GM10266 (cell line): ENCODE measurements around the gene C2CD5.

Experiments
- DNase-seq: peaks from one replicate; pipeline ENCODE4 v3.0.0; 2012; ENCODE audit errors: extremely low spot score
- TF ChIP-seq, protein P1 (sequence below): IDR thresholded peaks from 2 replicates; pipeline ENCODE4 v1.5.1; 2012; ENCODE audit warnings: mild to moderate bottlenecking, low read depth; ENCODE audit not compliant: control insufficient read depth, insufficient read depth; ENCODE audit errors: missing control alignments

The C2CD5 gene

DNA sequence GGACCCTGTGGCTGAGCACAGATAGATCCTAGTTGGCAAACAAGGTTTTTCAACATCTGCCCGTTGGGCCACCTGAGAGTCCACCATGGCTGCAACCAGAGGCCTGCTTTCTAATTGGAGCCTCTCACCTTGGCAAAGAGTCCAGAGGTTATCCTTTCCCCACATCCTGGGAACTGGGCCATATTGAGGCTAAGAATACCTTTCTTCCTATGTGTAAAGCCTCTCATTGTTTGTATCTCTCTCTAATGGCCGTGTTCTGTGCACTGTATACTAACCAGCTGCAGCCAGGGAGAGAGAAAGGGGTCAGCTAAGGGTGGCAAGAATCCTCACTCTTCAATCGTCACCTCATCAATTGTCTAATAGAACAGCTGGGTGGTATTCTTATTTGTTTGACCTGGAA, 130.8 kb downstream of the C2CD5 start:
- TF ChIP-seq, protein P1, sequence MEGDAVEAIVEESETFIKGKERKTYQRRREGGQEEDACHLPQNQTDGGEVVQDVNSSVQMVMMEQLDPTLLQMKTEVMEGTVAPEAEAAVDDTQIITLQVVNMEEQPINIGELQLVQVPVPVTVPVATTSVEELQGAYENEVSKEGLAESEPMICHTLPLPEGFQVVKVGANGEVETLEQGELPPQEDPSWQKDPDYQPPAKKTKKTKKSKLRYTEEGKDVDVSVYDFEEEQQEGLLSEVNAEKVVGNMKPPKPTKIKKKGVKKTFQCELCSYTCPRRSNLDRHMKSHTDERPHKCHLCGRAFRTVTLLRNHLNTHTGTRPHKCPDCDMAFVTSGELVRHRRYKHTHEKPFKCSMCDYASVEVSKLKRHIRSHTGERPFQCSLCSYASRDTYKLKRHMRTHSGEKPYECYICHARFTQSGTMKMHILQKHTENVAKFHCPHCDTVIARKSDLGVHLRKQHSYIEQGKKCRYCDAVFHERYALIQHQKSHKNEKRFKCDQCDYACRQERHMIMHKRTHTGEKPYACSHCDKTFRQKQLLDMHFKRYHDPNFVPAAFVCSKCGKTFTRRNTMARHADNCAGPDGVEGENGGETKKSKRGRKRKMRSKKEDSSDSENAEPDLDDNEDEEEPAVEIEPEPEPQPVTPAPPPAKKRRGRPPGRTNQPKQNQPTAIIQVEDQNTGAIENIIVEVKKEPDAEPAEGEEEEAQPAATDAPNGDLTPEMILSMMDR: no peak
- no peak for DNase-seq

DNA sequence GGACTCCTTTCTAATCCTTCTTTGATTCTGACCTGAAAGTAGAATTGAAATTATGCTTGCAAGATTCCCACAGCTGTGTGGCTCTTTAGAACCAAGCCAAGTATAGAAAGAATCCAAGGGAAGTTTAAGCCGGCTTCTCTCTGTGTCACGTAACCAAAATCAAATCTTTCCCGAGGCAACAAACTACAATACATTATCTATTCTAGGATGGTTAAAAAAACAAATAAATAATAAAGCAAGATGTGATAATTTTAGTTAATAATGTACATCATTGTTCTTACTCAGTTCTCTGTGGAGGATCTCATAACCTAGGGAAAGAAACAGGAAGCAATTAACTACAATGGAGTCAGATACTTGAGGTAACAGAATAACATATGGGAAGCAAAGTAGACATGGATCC, 131.8 kb downstream of the C2CD5 start:
- TF ChIP-seq, protein P1: no peak
- DNase-seq: no peak

DNA sequence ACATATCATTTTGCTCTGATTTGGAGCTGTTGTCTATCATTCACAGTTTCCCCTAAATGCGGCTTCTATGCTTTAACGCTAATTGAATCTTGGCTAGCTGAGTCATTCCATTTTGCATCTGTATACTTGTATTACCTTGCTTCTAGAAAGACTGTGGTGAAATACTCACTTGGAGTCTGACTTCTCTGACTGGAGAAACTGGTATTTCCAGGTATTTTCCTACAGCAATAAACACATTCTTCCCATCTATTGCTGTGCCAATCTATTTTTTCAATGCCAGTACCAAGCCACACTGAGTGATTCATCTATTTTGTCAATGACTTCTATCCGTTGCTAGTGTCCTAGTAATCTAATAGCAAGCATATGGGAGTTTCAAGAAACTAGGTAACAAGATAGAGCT, 133.9 kb downstream of the C2CD5 start:
- TF ChIP-seq, protein P1: no peak
- DNase-seq: no peak

DNA sequence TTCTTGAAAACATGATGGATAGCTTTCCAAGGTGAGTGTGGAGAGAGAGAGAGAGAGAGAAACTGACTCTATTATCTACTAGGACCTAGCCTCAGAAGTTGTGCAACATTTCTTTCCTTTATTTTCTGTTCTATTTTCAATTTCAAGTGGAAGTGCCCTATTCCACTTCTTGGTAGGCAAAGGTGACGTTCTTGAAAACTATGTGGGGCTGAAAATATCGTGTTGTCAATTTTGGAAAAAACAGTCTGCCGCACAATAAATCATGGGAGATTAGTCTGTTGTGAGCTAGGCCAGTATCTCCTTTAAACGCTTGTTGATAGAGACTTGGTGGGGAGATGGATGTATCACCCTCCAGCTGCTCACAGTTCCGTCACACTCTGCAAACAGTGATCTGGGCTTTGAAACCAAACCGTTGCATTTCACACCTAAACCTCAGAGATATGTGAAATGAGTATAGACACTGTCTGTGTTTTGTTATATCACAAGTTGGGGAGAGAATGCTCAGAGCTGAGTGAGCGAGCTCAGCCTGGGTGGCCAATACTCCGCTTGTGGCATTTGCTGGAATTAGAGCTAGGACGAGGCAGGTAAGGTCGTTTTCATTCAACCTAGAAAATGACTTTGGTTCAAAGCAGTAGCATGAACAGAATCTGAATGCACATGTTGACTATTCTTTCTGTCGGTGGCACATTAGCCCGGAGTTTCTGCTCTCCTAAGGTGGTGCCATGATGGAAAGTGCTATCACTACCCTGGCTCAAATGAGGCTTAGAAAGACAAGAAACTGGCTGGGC, 134.8 kb downstream of the C2CD5 start:
- DNase-seq: peak; percentile 66
- TF ChIP-seq, protein P1: no peak

DNA sequence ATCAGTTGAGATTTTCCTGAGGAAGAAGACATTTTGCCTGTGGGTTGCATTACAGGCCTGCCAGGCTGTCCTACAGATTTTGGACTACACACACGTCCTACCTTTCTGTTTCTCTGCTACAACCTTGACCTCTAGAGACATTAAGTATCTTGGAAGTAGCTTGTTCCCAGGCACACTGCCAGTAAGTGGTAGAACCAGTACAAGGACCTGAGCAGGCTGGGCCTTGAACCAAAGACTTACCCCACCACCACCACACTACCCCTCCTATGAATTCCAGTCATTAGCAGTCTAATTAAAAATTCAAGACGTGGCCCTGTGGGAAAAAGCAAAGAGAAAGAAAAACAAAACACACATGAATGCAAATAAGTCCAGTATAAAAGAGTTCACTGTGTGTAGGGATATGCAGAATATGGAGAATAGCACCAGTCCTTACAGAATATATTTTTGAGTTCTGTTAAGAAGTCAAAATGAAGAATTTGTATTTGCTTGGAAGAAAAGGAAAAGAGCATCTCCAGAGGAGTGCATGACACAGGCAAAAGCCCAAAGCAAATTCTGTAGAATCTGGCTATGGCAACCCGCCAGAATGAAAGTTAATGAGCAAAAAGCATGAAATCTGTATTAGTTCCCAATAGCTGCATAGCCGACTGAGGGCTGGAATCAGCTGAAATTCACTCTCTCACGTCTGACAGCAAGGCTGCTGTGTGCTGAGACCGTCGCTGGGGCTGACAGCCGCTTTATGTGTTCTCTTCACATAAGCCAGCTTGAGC, 135.5 kb downstream of the C2CD5 start:
- no peak for DNase-seq
- TF ChIP-seq, protein P1: no peak

DNA sequence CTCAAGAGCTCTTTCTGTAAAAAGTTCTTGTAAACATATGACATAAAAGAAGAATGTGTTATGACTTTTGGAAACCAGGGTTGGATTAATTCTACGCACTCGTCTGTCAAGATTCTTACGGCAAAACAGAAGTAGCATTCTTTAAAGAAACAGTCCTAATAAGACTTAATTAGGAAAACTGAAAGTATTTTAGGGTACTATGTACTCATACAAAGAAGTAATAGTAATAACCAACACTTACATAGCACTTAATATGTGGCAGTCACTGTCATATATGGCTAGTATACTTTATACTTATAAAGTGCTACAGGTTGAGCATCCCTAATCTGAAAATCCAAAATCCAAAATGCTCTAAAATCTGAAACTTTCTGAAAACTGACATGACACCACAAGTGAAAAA, 136.9 kb downstream of the C2CD5 start:
- TF ChIP-seq, protein P1: no peak
- DNase-seq: no peak

DNA sequence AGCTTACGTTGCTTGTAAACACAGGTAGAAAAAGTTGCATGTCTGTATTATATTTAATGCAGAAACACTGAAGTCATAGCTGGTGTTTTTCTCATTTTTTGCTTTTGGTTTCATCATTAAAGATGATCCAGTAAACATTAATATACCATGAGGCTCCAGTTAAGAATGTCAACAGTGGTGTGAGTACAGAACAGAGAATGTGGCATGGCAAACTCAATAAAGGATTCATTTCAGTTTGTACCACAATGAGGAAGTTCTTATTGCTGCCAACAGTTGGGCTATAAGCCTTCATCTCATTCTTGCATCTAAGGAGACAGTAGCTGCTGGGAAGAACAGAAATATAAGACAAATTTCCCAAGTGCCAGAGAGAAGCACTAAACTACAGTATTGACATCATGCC, 137.7 kb downstream of the C2CD5 start:
- TF ChIP-seq, protein P1: no peak
- DNase-seq: no peak
